ENCODE measurements around the gene COBL.

COBL gene

GRCh38 chr7:51325908-51326307 lies 9.3 kb upstream of the COBL start:
- no peak for DNase-seq (ENCODE audit: low read depth)

GRCh38 chr7:51325261-51325676 lies 8.7 kb upstream of the COBL start:
- DNase-seq (ENCODE audit: low read depth) = no peak

GRCh38 chr7:51324206-51324898 lies 7.7 kb upstream of the COBL start:
- no peak for DNase-seq (ENCODE audit: low read depth)

GRCh38 chr7:51321961-51322515 lies 5.4 kb upstream of the COBL start:
- DNase-seq (ENCODE audit: low read depth) = no peak

- no peak for DNase-seq (ENCODE audit: low read depth)
These were observed 2.4 kb upstream of the COBL start for GRCh38 chr7:51318886-51319579.

- DNase-seq (ENCODE audit: low read depth) = no peak
These were observed 1.4 kb upstream of the COBL start for GRCh38 chr7:51318001-51318400.

- DNase-seq (ENCODE audit: low read depth) = no peak
These were observed 937 bp upstream of the COBL start for GRCh38 chr7:51317582-51317910.

GRCh38 chr7:51316262-51316665 lies 345 bp downstream of the COBL start:
- no peak for DNase-seq (ENCODE audit: low read depth)

- no peak for DNase-seq (ENCODE audit: low read depth)
These were observed 982 bp downstream of the COBL start for GRCh38 chr7:51315393-51316261.

- DNase-seq (ENCODE audit: low read depth) = no peak
These were observed 1.9 kb downstream of the COBL start for GRCh38 chr7:51314726-51315125.

- no peak for DNase-seq (ENCODE audit: low read depth)
These were observed 2.7 kb downstream of the COBL start for GRCh38 chr7:51313738-51314425.

- no peak for DNase-seq (ENCODE audit: low read depth)
These were observed 3.5 kb downstream of the COBL start for GRCh38 chr7:51312951-51313737.

- no peak for DNase-seq (ENCODE audit: low read depth)
These were observed 5.4 kb downstream of the COBL start for GRCh38 chr7:51311166-51311565.

- DNase-seq (ENCODE audit: low read depth) = no peak
These were observed 6.5 kb downstream of the COBL start for GRCh38 chr7:51310131-51310583.

- no peak for DNase-seq (ENCODE audit: low read depth)
These were observed 7.1 kb downstream of the COBL start for GRCh38 chr7:51309361-51310130.

GRCh38 chr7:51308696-51309095 lies 7.9 kb downstream of the COBL start:
- no peak for DNase-seq (ENCODE audit: low read depth)

- DNase-seq (ENCODE audit: low read depth) = no peak
These were observed 8.3 kb downstream of the COBL start for GRCh38 chr7:51308265-51308664.

GRCh38 chr7:51307651-51308210 lies 8.9 kb downstream of the COBL start:
- no peak for DNase-seq (ENCODE audit: low read depth)

GRCh38 chr7:51306761-51307160 lies 9.8 kb downstream of the COBL start:
- DNase-seq (ENCODE audit: low read depth) = no peak

GRCh38 chr7:51304729-51305128 lies 11.9 kb downstream of the COBL start:
- DNase-seq (ENCODE audit: low read depth) = no peak

Data from CMK (cell line).